DND-41 (cell line): ENCODE results near the gene WIPF3.

Experiments
- ATAC-seq: fragments of 200-7000 bp; cut with Tn5 transposase; 3 replicates; pipeline ENCODE4 v1.9.1; 2021; ENCODE audit warnings: low read depth; ENCODE audit not compliant: insufficient read depth
- DNase-seq: peaks from one replicate; pipeline ENCODE4 v3.0.0-alpha.2; 2020
- H2AFZ ChIP-seq: 2 replicates; pipeline ENCODE4 v1.6.0; 2012; ENCODE audit warnings: low read depth, low read length
- H3K27ac ChIP-seq: 2 replicates; pipeline ENCODE4 v1.5.1; 2012; ENCODE audit warnings: low read length, inconsistent platforms
- H3K27me3 ChIP-seq: fragments of 200-600 bp; sonication (generic); 2 replicates; pipeline ENCODE4 v1.6.0; 2012; ENCODE audit warnings: low read length, mild to moderate bottlenecking, inconsistent platforms; ENCODE audit not compliant: insufficient read depth, poor library complexity
- H3K36me3 ChIP-seq: 2 replicates; pipeline ENCODE4 v1.5.1; 2012; ENCODE audit warnings: low read length, inconsistent platforms; ENCODE audit not compliant: insufficient read depth
- H3K4me1 ChIP-seq: 2 replicates; pipeline ENCODE4 v1.5.1; 2012; ENCODE audit warnings: mild to moderate bottlenecking, low read length; ENCODE audit not compliant: insufficient read depth
- H3K4me2 ChIP-seq: 2 replicates; pipeline ENCODE4 v1.6.0; 2012; ENCODE audit warnings: mild to moderate bottlenecking, moderate library complexity, low read length, inconsistent platforms; ENCODE audit not compliant: insufficient read depth
- H3K4me3 ChIP-seq, 2 experiments: fragments of 200-600 bp in 1 of 2; shearing (Covaris generic) in 1 of 2; 2 replicates each; pipeline ENCODE4 v1.5.1; 2012 to 2016; ENCODE audit warnings: inconsistent platforms in 2 of 2, low read length in 2 of 2, mild to moderate bottlenecking in 2 of 2, low read depth in 1 of 2, moderate library complexity in 1 of 2
- H3K79me2 ChIP-seq: 2 replicates; pipeline ENCODE4 v1.6.0; 2012; ENCODE audit warnings: low read length, inconsistent platforms; ENCODE audit not compliant: insufficient read depth
- H3K9ac ChIP-seq: 2 replicates; pipeline ENCODE4 v1.6.0; 2012; ENCODE audit warnings: low read depth, mild to moderate bottlenecking, inconsistent platforms, low read length, moderate library complexity
- H3K9me3 ChIP-seq: 2 replicates; pipeline ENCODE4 v1.5.1; 2012; ENCODE audit warnings: low read length, moderate library complexity, mild to moderate bottlenecking, inconsistent platforms; ENCODE audit not compliant: insufficient read depth, severe bottlenecking
- H4K20me1 ChIP-seq: 2 replicates; pipeline ENCODE4 v1.6.0; 2012; ENCODE audit warnings: low read length; ENCODE audit not compliant: insufficient read depth
- CTCF ChIP-seq: IDR thresholded peaks from 2 replicates; pipeline ENCODE4 v1.5.1; 2012; ENCODE audit warnings: borderline replicate concordance, low read length, moderate library complexity, mild to moderate bottlenecking; ENCODE audit not compliant: poor library complexity, severe bottlenecking; ENCODE audit errors: extremely low read depth
- EZH2 ChIP-seq: IDR thresholded peaks from 3 replicates; pipeline ENCODE4 v1.6.1; 2012; ENCODE audit warnings: borderline replicate concordance, low read depth, mild to moderate bottlenecking, moderate library complexity, low read length, inconsistent platforms; ENCODE audit not compliant: severe bottlenecking

Gene WIPF3

GRCh38 chr7:29935111-29935510, 128.8 kb downstream of the WIPF3 start:
- no peak for ATAC-seq
- H3K9me3 ChIP-seq = no peaks in the 10 kb centered on the region
- H3K27me3 ChIP-seq = peaks cover 13% of the 10 kb centered on the region
- no peaks in the 10 kb centered on the region for H3K4me1 ChIP-seq
- H4K20me1 ChIP-seq = no peaks in the 10 kb centered on the region
- no peak for DNase-seq
- H3K4me3 ChIP-seq = no peak overlapping the region
- no peak overlapping the region for H3K9ac ChIP-seq
- no peaks in the 10 kb centered on the region for H3K79me2 ChIP-seq
- TF ChIP-seq EZH2 (no peak), CTCF (no peak)
- no peak overlapping the region for H3K27ac ChIP-seq
- H3K36me3 ChIP-seq = no peaks in the 10 kb centered on the region
- no peak overlapping the region for H2AFZ ChIP-seq
- H3K4me2 ChIP-seq = no peak overlapping the region

- TF ChIP-seq CTCF (no peak), EZH2 (no peak)
- ATAC-seq (no peak), DNase-seq (no peak)
- H3K36me3 ChIP-seq = no peaks in the 10 kb centered on the region
- no peak overlapping the region for H3K9ac ChIP-seq
- no peak overlapping the region for H3K4me2 ChIP-seq
- no peak overlapping the region for H3K27ac ChIP-seq
- no peaks in the 10 kb centered on the region for H4K20me1 ChIP-seq
- no peak overlapping the region for H2AFZ ChIP-seq
- H3K27me3 ChIP-seq = peaks cover 9% of the 10 kb centered on the region
- no peaks in the 10 kb centered on the region for H3K79me2 ChIP-seq
- no peaks in the 10 kb centered on the region for H3K9me3 ChIP-seq
- no peak overlapping the region for H3K4me3 ChIP-seq
- no peaks in the 10 kb centered on the region for H3K4me1 ChIP-seq
Observed at GRCh38 chr7:29937132-29937531, 130.8 kb downstream of the WIPF3 start.

GRCh38 chr7:29940199-29940598, 133.9 kb downstream of the WIPF3 start:
- TF ChIP-seq CTCF = no peak
- TF ChIP-seq EZH2 = no peak
- no peak for DNase-seq
- H3K4me3 ChIP-seq = no peak overlapping the region
- H3K36me3 ChIP-seq = no peaks in the 10 kb centered on the region
- no peak overlapping the region for H3K4me2 ChIP-seq
- no peaks in the 10 kb centered on the region for H3K27me3 ChIP-seq
- H3K9me3 ChIP-seq = no peaks in the 10 kb centered on the region
- no peak overlapping the region for H3K27ac ChIP-seq
- H4K20me1 ChIP-seq = no peaks in the 10 kb centered on the region
- H2AFZ ChIP-seq = no peak overlapping the region
- ATAC-seq = no peak
- H3K9ac ChIP-seq = no peak overlapping the region
- H3K79me2 ChIP-seq = no peaks in the 10 kb centered on the region
- no peaks in the 10 kb centered on the region for H3K4me1 ChIP-seq

GRCh38 chr7:29945259-29945809, 139.0 kb downstream of the WIPF3 start:
- TF ChIP-seq CTCF (no peak), EZH2 (no peak)
- no peak for DNase-seq
- no peaks in the 10 kb centered on the region for H4K20me1 ChIP-seq
- H3K79me2 ChIP-seq = no peaks in the 10 kb centered on the region
- H3K36me3 ChIP-seq = no peaks in the 10 kb centered on the region
- H3K27ac ChIP-seq = no peak overlapping the region
- no peaks in the 10 kb centered on the region for H3K4me1 ChIP-seq
- ATAC-seq = no peak
- H3K27me3 ChIP-seq = peaks cover 6% of the 10 kb centered on the region
- no peak overlapping the region for H3K9ac ChIP-seq
- peaks cover 8% of the 10 kb centered on the region for H3K9me3 ChIP-seq
- no peak overlapping the region for H3K4me3 ChIP-seq
- no peak overlapping the region for H2AFZ ChIP-seq
- no peak overlapping the region for H3K4me2 ChIP-seq
